Measurements from ENCODE around the gene WNT10A. TPM values are rescaled to one million over a fixed set of nuclear protein-coding genes. Genes with fewer than 3 reads are reported as not detected.
A peak's percentile ranks its signal among the peaks of the same experiment; 100 is the strongest.

The WNT10A gene
- total and polyA plus RNA-seq, 2 of the 8 experiments (the other 6 are each of a cell fraction or from before 2014, with no cell fraction given): 0.05 TPM; not detected in 1

DNA sequence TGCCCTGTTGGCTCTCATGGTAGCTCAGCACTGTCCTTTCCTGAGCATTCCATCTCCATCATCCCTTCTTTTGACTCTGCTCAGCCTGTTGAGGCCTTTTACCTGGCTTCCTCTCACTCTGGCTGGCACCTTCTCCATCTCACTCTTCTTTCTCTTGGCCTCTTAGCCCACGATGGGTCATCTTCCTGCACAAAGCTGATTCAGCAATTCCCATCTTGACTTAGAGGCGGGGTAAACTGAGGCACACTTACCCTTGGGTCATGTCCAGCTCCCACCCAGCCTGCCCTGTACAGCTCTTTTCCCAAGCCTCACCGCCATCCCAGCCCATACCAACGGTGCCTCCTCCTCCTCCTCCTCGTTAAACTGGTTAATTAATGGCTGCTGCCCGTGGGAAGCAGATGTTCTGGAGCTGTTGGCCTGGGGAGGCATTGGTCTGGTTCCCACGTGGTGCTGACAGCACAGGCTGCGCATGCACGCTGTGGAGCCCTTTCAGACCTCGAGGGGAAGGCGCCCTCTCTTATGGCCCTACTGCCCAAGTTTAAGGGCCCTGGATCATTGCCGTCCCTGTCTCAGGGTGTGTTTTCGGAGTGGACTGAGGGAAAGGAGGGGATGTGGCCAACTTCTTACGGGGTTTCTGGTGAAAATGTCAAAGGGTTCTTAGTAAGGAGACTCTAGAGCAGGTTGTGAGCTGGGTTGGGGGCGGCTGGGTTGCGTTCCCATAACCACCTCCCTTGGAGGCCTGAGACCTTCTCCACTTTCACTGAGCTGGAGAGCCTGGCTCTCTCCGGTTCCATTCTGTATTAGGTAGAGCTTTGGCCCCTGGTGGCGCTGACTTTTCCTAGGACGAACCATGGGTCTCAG lies 10.9 kb downstream of the WNT10A start:
- CTCF ChIA-PET (ENCODE audit: partially characterized antibody): interaction anchor here (0.6 to 17.9 kb wide), 18 partner anchors 11 to 1944 kb away, joined by 3 to 783 read pairs (median 4); partner anchors contain the start of genes WNT10A and WNT6
- Histone ChIP-seq H3K23ac (ENCODE audit: insufficient read length) (no peak overlapping the region), H3K4ac (replicated peaks; ENCODE audit: insufficient read length, low read depth, low read length) (no peak overlapping the region), H4K91ac (replicated peaks; ENCODE audit: insufficient read length, low read length) (no peak overlapping the region), H2AK5ac (ENCODE audit: low read depth, low read length) (no peak overlapping the region), H3K4me2 (ENCODE audit: insufficient read depth in 1 of 2, low read depth in 2 of 2, low read length in 2 of 2) (peak overlapping the region in 1 of 2 experiments; percentile 70; a peak in 1 of 4 replicates), H3K9ac (replicated peaks in 1 of 4; ENCODE audit: extremely low read depth in 1 of 4, low read depth in 3 of 4, low read length in 3 of 4) (no peak overlapping the region; a peak in 1 of 7 replicates), H3K36me3 (ENCODE audit: control insufficient read depth in 2 of 4, insufficient read depth in 4 of 4, low read length in 3 of 4) (no peaks in the 10 kb centered on the region), H2BK5ac (ENCODE audit: low read depth, low read length) (no peak overlapping the region), H4K8ac (ENCODE audit: extremely low read depth, insufficient read depth, low read length) (no peak overlapping the region), H3K23me2 (ENCODE audit: low read depth, low read length) (peaks cover 6% of the 10 kb centered on the region; the same call in 1 of the 2 replicates), H4K20me1 (replicated peaks in 1 of 2; ENCODE audit: control insufficient read depth in 1 of 2, insufficient read depth in 2 of 2, low read length in 2 of 2) (peaks cover 10 to 18% of the 10 kb centered on the region in 2 experiments), H3K79me2 (ENCODE audit: control insufficient read depth in 1 of 2, insufficient read depth in 2 of 2, low read length in 2 of 2) (no peaks in the 10 kb centered on the region), H3K79me1 (ENCODE audit: low read depth, low read length) (no peaks in the 10 kb centered on the region), H2AFZ (ENCODE audit: low read length) (no peak overlapping the region), H3K4me3 (ENCODE audit: extremely low read depth in 1 of 4, insufficient read depth in 2 of 4, low read depth in 3 of 4, low read length in 4 of 4) (no peak overlapping the region; a peak in 1 of 8 replicates), H3K14ac (ENCODE audit: insufficient read length) (no peak overlapping the region), H3K27me3 (replicated peaks in 1 of 4; ENCODE audit: control insufficient read depth in 3 of 4, extremely low read depth in 1 of 4, insufficient read depth in 3 of 4, low read length in 3 of 4) (peaks cover 77 to 95% (median 92%) of the 10 kb centered on the region in 4 experiments), H3K9me3 (ENCODE audit: insufficient read depth in 2 of 2, low read depth in 1 of 2, low read length in 1 of 2) (no peaks in the 10 kb centered on the region), H2BK15ac (ENCODE audit: low read length) (no peak overlapping the region), H3K56ac (replicated peaks; ENCODE audit: insufficient read length, low read depth, low read length) (no peak overlapping the region), H3K4me1 (replicated peaks in 1 of 4; ENCODE audit: control insufficient read depth in 3 of 4, insufficient read depth in 4 of 4, low read length in 3 of 4) (peaks cover 3 to 34% (median 11%) of the 10 kb centered on the region in 4 experiments), H3K27ac (ENCODE audit: low read depth, low read length) (no peak overlapping the region), H4K5ac (ENCODE audit: insufficient read length, low read depth, low read length) (no peak overlapping the region), H2BK12ac (ENCODE audit: low read depth, low read length) (0 out of 2 replicates have a peak overlapping the region, but pooled peaks have one; percentile 39), H2BK20ac (ENCODE audit: low read length) (no peak overlapping the region), H2BK120ac (replicated peaks; ENCODE audit: low read depth, low read length) (no peak overlapping the region), H3K18ac (ENCODE audit: extremely low read depth, low read length) (no peak overlapping the region)
- TF ChIP-seq KDM4A (IDR thresholded peaks at IDR 0.05; ENCODE audit: low read depth, low read length, severe bottlenecking) (no peak), EZH2 (IDR thresholded peaks at IDR 0.05; ENCODE audit: low read depth, low read length, severe bottlenecking) (peak; percentile 37)
- POLR2A ChIA-PET (ENCODE audit: partially characterized antibody): interaction anchor here (0.6 to 1.7 kb wide), 4 partner anchors 10 to 43 kb away, joined by 3 to 4 read pairs (median 3); no protein-coding TSS in a partner anchor
- no peak for DNase-seq (ENCODE audit: low read depth in 1 of 2, low spot score in 2 of 2)
- FAIRE-seq: no peak
- WGBS, 2 experiments (ENCODE audit: extremely low coverage in 1 of 2, insufficient coverage in 1 of 2, insufficient read length in 1 of 2, insufficient replicate concordance in 2 of 2, low coverage in 1 of 2, low lambda C conversion rate in 2 of 2, missing lambda C conversion rate in 1 of 2): 59% methylated on average over 19 of the region's 19 CpGs; no CpG with 5 or more reads in 1 of the 2 experiments

Data from H1 (cell line).